HepG2 (cell line): ENCODE results near the gene HEXIM1. TPM values are rescaled to one million over a fixed set of nuclear protein-coding genes. Genes with fewer than 3 reads are reported as not detected.

Source experiments
- CREB1 ChIP-seq, 2 experiments: fragments of 450-650 bp in 1 of 2; IDR thresholded peaks; 2 replicates each; pipeline ENCODE4 v1.6.1; 2016 to 2017; ENCODE audit warnings: control low read depth in 1 of 2, mild to moderate bottlenecking in 1 of 2, missing compliant biosample characterization in 1 of 2, missing genetic modification characterization in 1 of 2
- DPF2 ChIP-seq: sonication (generic); formaldehyde crosslinking; IDR thresholded peaks from 2 replicates; pipeline ENCODE4 v1.4.0; 2020; ENCODE audit warnings: mild to moderate bottlenecking, low read depth, missing genetic modification reagents, borderline replicate concordance
- FOXM1 ChIP-seq: sonication (generic); formaldehyde crosslinking; IDR thresholded peaks from 2 replicates; pipeline ENCODE4 v1.5.0; 2020; ENCODE audit warnings: missing genetic modification reagents
- GLMP ChIP-seq: sonication (generic); formaldehyde crosslinking; IDR thresholded peaks from 2 replicates; pipeline ENCODE4 v1.9.0; 2021; ENCODE audit warnings: missing genetic modification reagents, mild to moderate bottlenecking, borderline replicate concordance
- JARID2 ChIP-seq: sonication (generic); formaldehyde crosslinking; IDR thresholded peaks from 2 replicates; pipeline ENCODE4 v1.8.1; 2023; ENCODE audit warnings: missing genetic modification reagents, inconsistent platforms; ENCODE audit not compliant: insufficient replicate concordance
- KDM3A ChIP-seq: IDR thresholded peaks from 2 replicates; pipeline ENCODE4 v1.6.1; 2018; ENCODE audit warnings: low read depth, missing compliant biosample characterization
- MAFF ChIP-seq: IDR thresholded peaks from 2 replicates; pipeline ENCODE4 v1.6.1; 2011; ENCODE audit warnings: low read depth, low read length, improper control_type of control experiment
- MAFG ChIP-seq: sonication (generic); formaldehyde crosslinking; IDR thresholded peaks from 2 replicates; pipeline ENCODE4 v1.5.1; 2020; ENCODE audit warnings: mild to moderate bottlenecking, missing genetic modification reagents
- NONO ChIP-seq, 2 experiments: fragments of 450-650 bp in 1 of 2; sonication (generic) in 1 of 2; formaldehyde crosslinking in 1 of 2; IDR thresholded peaks in 1 of 2; conservative IDR thresholded peaks in 1 of 2; 2 replicates each; pipeline versions ENCODE4 v1.6.1 to v1.8.0; 2017 to 2022; ENCODE audit warnings: mild to moderate bottlenecking in 1 of 2, missing genetic modification reagents in 1 of 2, moderate library complexity in 1 of 2
- REXO4 ChIP-seq: sonication (generic); formaldehyde crosslinking; IDR thresholded peaks from 2 replicates; pipeline ENCODE4 v1.8.0; 2022; ENCODE audit warnings: missing genetic modification reagents, mild to moderate bottlenecking, borderline replicate concordance
- SMC3 ChIP-seq: IDR thresholded peaks from 2 replicates; pipeline ENCODE4 v1.6.1; 2011; ENCODE audit warnings: low read length, improper control_type of control experiment
- TBP ChIP-seq: sonication (generic); formaldehyde crosslinking; IDR thresholded peaks from 2 replicates; pipeline ENCODE4 v1.5.0; 2020; ENCODE audit warnings: missing genetic modification reagents
- TFDP1 ChIP-seq: IDR thresholded peaks from 2 replicates; pipeline ENCODE4 v1.6.1; 2016; ENCODE audit warnings: missing compliant biosample characterization, missing genetic modification reagents, borderline replicate concordance
- ZBTB42 ChIP-seq: sonication (generic); formaldehyde crosslinking; IDR thresholded peaks from 2 replicates; pipeline ENCODE4 v1.5.0; 2020; ENCODE audit warnings: mild to moderate bottlenecking, missing genetic modification reagents
- ZNF552 ChIP-seq: sonication (generic); formaldehyde crosslinking; IDR thresholded peaks from 2 replicates; pipeline ENCODE4 v1.9.0; 2022; ENCODE audit warnings: missing genetic modification reagents, mild to moderate bottlenecking, borderline replicate concordance
- ZNF615 ChIP-seq: sonication (generic); formaldehyde crosslinking; IDR thresholded peaks from 2 replicates; pipeline ENCODE4 v1.5.0; 2020; ENCODE audit warnings: mild to moderate bottlenecking, missing genetic modification reagents, borderline replicate concordance
- ZNF737 ChIP-seq: sonication (generic); formaldehyde crosslinking; IDR thresholded peaks from 2 replicates; pipeline ENCODE4 v1.5.0; 2020; ENCODE audit warnings: missing genetic modification reagents, mild to moderate bottlenecking, borderline replicate concordance
- ZSCAN31 ChIP-seq: sonication (generic); formaldehyde crosslinking; IDR thresholded peaks from 2 replicates; pipeline ENCODE4 v1.5.0; 2020; ENCODE audit warnings: low read depth, mild to moderate bottlenecking, missing genetic modification reagents
- polyA plus RNA-seq, 8 experiments: library from polyadenylated mRNA; depleted of rRNA in 3 of 8; stranded (reverse) in 7 of 8; unstranded in 1 of 8; fragments of >200 nt; fragmentation: Illumina TruSeq in 4 of 8; extraction: Trizol in 4 of 8; gene quantifications; 2 replicates each; pipeline versions ENCODE4 v1.2.1 to v1.2.3, GENCODE V29; 2011 to 2016; ENCODE audit warnings: low read depth in 4 of 8, missing spikeins in 1 of 8, mixed read lengths in 1 of 8; ENCODE audit not compliant: insufficient read depth in 1 of 8
- total RNA-seq, 5 experiments: library from RNA; depleted of rRNA; stranded (reverse); fragments of >200 nt; fragmentation: Illumina TruSeq; extraction: Trizol; gene quantifications; 2 replicates each; pipeline ENCODE4 v1.2.3, GENCODE V29; 2016; ENCODE audit warnings: low read depth in 1 of 5
- TF ChIP-seq, protein P1 (sequence below): sonication (generic); formaldehyde crosslinking; IDR thresholded peaks from 2 replicates; pipeline ENCODE4 v1.5.1; 2020; ENCODE audit warnings: mild to moderate bottlenecking, missing genetic modification reagents, moderate library complexity
- TF ChIP-seq, protein P2 (sequence below): sonication (generic); formaldehyde crosslinking; IDR thresholded peaks from 2 replicates; pipeline ENCODE4 v1.4.0; 2020; ENCODE audit warnings: missing genetic modification reagents

HEXIM1 gene
- total and polyA plus RNA-seq, 2 of the 13 experiments (the other 11 are each of a cell fraction or from before 2014, with no cell fraction given), result 10.5 to 16.6 TPM

DNA sequence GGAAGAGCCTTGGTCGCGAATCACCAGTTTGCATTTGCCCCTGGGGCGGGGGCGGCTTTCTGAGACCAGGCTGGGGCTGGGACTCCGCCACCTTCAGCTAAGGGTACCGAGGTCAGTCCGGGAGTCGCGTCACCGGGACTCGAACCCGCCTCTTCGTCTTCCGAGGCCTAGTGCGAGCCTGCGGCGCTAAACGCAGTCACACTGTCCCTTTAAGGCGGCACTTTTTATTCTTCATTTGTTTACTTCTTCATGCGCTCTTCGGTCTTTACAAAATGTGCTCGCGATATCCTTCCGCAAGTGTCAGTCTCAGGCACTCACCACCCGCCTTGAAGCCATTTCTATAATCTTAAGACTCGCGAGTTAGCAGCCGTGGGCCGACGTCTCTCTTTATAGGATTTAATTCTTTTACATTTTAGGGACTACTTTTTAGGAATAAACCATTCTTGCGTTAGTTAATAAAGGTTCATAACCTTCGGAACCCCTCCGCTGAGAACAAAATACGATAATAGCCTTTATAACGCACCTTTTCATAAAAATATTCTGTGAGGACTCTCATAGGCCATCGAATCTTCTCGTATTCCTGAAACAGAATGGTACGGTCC is 593 bp upstream of the HEXIM1 start (continued):
- TF ChIP-seq, protein P1, sequence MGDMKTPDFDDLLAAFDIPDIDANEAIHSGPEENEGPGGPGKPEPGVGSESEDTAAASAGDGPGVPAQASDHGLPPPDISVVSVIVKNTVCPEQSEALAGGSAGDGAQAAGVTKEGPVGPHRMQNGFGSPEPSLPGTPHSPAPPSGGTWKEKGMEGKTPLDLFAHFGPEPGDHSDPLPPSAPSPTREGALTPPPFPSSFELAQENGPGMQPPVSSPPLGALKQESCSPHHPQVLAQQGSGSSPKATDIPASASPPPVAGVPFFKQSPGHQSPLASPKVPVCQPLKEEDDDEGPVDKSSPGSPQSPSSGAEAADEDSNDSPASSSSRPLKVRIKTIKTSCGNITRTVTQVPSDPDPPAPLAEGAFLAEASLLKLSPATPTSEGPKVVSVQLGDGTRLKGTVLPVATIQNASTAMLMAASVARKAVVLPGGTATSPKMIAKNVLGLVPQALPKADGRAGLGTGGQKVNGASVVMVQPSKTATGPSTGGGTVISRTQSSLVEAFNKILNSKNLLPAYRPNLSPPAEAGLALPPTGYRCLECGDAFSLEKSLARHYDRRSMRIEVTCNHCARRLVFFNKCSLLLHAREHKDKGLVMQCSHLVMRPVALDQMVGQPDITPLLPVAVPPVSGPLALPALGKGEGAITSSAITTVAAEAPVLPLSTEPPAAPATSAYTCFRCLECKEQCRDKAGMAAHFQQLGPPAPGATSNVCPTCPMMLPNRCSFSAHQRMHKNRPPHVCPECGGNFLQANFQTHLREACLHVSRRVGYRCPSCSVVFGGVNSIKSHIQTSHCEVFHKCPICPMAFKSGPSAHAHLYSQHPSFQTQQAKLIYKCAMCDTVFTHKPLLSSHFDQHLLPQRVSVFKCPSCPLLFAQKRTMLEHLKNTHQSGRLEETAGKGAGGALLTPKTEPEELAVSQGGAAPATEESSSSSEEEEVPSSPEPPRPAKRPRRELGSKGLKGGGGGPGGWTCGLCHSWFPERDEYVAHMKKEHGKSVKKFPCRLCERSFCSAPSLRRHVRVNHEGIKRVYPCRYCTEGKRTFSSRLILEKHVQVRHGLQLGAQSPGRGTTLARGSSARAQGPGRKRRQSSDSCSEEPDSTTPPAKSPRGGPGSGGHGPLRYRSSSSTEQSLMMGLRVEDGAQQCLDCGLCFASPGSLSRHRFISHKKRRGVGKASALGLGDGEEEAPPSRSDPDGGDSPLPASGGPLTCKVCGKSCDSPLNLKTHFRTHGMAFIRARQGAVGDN (CRISPR knock-in tag), result peak; percentile 36
- TF ChIP-seq DPF2 (CRISPR knock-in tag) (no peak), MAFG (CRISPR knock-in tag) (no peak), ZNF737 (no peak), ZBTB42 (CRISPR knock-in tag) (peak; percentile 89), ZSCAN31 (CRISPR knock-in tag) (no peak; the same call in 1 of the 2 replicates), GLMP (CRISPR knock-in tag) (no peak), CREB1 (IDR thresholded peaks at IDR 0.05) (peak; percentile 64; the same call in 1 of the 2 replicates), CREB1 (CRISPR knock-in tag; IDR thresholded peaks at IDR 0.05) (no peak), NONO (IDR thresholded peaks at IDR 0.05) (no peak), NONO (CRISPR knock-in tag; conservative IDR thresholded peaks at IDR 0.05) (no peak), TBP (CRISPR knock-in tag) (no peak), REXO4 (no peak), SMC3 (no peak; the same call in 1 of the 2 replicates), ZNF615 (0 out of 2 replicates have a peak, but pooled peaks have one; percentile 78), MAFF (no peak), TFDP1 (CRISPR knock-in tag) (peak; percentile 20; the same call in 1 of the 2 replicates), KDM3A (CRISPR knock-in tag) (no peak), ZNF552 (no peak), JARID2 (CRISPR knock-in tag) (no peak), FOXM1 (no peak)
- TF ChIP-seq, protein P2, sequence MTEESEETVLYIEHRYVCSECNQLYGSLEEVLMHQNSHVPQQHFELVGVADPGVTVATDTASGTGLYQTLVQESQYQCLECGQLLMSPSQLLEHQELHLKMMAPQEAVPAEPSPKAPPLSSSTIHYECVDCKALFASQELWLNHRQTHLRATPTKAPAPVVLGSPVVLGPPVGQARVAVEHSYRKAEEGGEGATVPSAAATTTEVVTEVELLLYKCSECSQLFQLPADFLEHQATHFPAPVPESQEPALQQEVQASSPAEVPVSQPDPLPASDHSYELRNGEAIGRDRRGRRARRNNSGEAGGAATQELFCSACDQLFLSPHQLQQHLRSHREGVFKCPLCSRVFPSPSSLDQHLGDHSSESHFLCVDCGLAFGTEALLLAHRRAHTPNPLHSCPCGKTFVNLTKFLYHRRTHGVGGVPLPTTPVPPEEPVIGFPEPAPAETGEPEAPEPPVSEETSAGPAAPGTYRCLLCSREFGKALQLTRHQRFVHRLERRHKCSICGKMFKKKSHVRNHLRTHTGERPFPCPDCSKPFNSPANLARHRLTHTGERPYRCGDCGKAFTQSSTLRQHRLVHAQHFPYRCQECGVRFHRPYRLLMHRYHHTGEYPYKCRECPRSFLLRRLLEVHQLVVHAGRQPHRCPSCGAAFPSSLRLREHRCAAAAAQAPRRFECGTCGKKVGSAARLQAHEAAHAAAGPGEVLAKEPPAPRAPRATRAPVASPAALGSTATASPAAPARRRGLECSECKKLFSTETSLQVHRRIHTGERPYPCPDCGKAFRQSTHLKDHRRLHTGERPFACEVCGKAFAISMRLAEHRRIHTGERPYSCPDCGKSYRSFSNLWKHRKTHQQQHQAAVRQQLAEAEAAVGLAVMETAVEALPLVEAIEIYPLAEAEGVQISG (CRISPR knock-in tag), result no peak
